Measurements from ENCODE around the gene ODF4.

- TF ChIP-seq, protein P1, sequence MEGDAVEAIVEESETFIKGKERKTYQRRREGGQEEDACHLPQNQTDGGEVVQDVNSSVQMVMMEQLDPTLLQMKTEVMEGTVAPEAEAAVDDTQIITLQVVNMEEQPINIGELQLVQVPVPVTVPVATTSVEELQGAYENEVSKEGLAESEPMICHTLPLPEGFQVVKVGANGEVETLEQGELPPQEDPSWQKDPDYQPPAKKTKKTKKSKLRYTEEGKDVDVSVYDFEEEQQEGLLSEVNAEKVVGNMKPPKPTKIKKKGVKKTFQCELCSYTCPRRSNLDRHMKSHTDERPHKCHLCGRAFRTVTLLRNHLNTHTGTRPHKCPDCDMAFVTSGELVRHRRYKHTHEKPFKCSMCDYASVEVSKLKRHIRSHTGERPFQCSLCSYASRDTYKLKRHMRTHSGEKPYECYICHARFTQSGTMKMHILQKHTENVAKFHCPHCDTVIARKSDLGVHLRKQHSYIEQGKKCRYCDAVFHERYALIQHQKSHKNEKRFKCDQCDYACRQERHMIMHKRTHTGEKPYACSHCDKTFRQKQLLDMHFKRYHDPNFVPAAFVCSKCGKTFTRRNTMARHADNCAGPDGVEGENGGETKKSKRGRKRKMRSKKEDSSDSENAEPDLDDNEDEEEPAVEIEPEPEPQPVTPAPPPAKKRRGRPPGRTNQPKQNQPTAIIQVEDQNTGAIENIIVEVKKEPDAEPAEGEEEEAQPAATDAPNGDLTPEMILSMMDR (IDR thresholded peaks at IDR 0.05; ENCODE audit: low read depth, low read length, missing input control): no peak
- TF ChIP-seq YY1 (IDR thresholded peaks at IDR 0.05) (no peak), GABPA (IDR thresholded peaks at IDR 0.05 in 1 of 2, conservative IDR thresholded peaks at IDR 0.05 in 1 of 2) (no peak), RAD21 (IDR thresholded peaks at IDR 0.05) (no peak), ATF3 (IDR thresholded peaks at IDR 0.05) (no peak), REST (IDR thresholded peaks at IDR 0.05) (no peak), JUND (IDR thresholded peaks at IDR 0.05) (no peak), TAF1 (conservative IDR thresholded peaks at IDR 0.05) (no peak), SP1 (IDR thresholded peaks at IDR 0.05) (no peak), HNF4A (conservative IDR thresholded peaks at IDR 0.05) (no peak), EGR1 (IDR thresholded peaks at IDR 0.05; ENCODE audit: low read depth in 2 of 2) (no peak), FOXA1 (IDR thresholded peaks at IDR 0.05) (no peak)
- TF ChIP-seq, protein P2, sequence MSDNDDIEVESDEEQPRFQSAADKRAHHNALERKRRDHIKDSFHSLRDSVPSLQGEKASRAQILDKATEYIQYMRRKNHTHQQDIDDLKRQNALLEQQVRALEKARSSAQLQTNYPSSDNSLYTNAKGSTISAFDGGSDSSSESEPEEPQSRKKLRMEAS (IDR thresholded peaks at IDR 0.05): no peak
- TF ChIP-seq, protein P3, sequence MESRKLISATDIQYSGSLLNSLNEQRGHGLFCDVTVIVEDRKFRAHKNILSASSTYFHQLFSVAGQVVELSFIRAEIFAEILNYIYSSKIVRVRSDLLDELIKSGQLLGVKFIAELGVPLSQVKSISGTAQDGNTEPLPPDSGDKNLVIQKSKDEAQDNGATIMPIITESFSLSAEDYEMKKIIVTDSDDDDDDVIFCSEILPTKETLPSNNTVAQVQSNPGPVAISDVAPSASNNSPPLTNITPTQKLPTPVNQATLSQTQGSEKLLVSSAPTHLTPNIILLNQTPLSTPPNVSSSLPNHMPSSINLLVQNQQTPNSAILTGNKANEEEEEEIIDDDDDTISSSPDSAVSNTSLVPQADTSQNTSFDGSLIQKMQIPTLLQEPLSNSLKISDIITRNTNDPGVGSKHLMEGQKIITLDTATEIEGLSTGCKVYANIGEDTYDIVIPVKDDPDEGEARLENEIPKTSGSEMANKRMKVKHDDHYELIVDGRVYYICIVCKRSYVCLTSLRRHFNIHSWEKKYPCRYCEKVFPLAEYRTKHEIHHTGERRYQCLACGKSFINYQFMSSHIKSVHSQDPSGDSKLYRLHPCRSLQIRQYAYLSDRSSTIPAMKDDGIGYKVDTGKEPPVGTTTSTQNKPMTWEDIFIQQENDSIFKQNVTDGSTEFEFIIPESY (IDR thresholded peaks at IDR 0.05): no peak
Observed at GRCh38 chr17:8332688-8333087, 7.0 kb upstream of the ODF4 start.

All from liver (tissue), 3 donors.